Neural progenitor cell (in vitro differentiated cells): Measurements from ENCODE around the gene METTL8. TPM values are rescaled to one million over a fixed set of nuclear protein-coding genes. Genes with fewer than 3 reads are reported as not detected.

Experiments used
- DNase-seq: peaks from one replicate; pipeline ENCODE4 v3.0.0-alpha.2; 2016; ENCODE audit warnings: low spot score
- H2AFZ ChIP-seq: fragments of 200-600 bp; sonication (generic); replicated peaks from 2 replicates; pipeline ENCODE4 v1.6.1; 2016; ENCODE audit warnings: antibody characterized with exemption
- H3F3A ChIP-seq: fragments of 200-600 bp; sonication (generic); 2 replicates; pipeline ENCODE4 v1.6.1; 2016; ENCODE audit warnings: antibody characterized with exemption, low read depth
- H3K27ac ChIP-seq: fragments of 200-600 bp; sonication (generic); 2 replicates; pipeline ENCODE4 v1.5.1; 2016; ENCODE audit warnings: mild to moderate bottlenecking
- H3K27me3 ChIP-seq: fragments of 200-600 bp; sonication (generic); 2 replicates; pipeline ENCODE4 v1.6.1; 2016; ENCODE audit warnings: mild to moderate bottlenecking, moderate library complexity
- H3K36me3 ChIP-seq: fragments of 200-600 bp; sonication (generic); 2 replicates; pipeline ENCODE4 v1.5.1; 2016
- H3K4me1 ChIP-seq: fragments of 200-600 bp; sonication (generic); 2 replicates; pipeline ENCODE4 v1.6.1; 2016; ENCODE audit warnings: mixed run types
- H3K4me2 ChIP-seq: fragments of 200-600 bp; sonication (generic); 2 replicates; pipeline ENCODE4 v1.6.1; 2016
- H3K4me3 ChIP-seq: fragments of 200-600 bp; sonication (generic); 2 replicates; pipeline ENCODE4 v1.5.1; 2016
- H3K79me2 ChIP-seq: fragments of 200-600 bp; sonication (generic); 2 replicates; pipeline ENCODE4 v1.6.1; 2016; ENCODE audit warnings: low read depth
- H3K9ac ChIP-seq: fragments of 200-600 bp; sonication (generic); 2 replicates; pipeline ENCODE4 v1.6.1; 2016
- H3K9me3 ChIP-seq: fragments of 200-600 bp; sonication (generic); 2 replicates; pipeline ENCODE4 v1.5.1; 2016; ENCODE audit warnings: low read depth
- H4K20me1 ChIP-seq: fragments of 200-600 bp; sonication (generic); 2 replicates; pipeline ENCODE4 v1.6.1; 2016; ENCODE audit warnings: low read depth
- H3K27ac Mint-ChIP-seq: 3 replicates; pipeline ENCODE4 v1.8.0; 2021; ENCODE audit warnings: mixed read lengths
- H3K27me3 Mint-ChIP-seq: 2 replicates; pipeline ENCODE4 v1.8.0; 2022; ENCODE audit warnings: low read depth, mild to moderate bottlenecking, inconsistent platforms, moderate library complexity, mixed read lengths; ENCODE audit not compliant: insufficient read depth
- H3K36me3 Mint-ChIP-seq: 3 replicates; pipeline ENCODE4 v1.8.0; 2021; ENCODE audit warnings: mixed read lengths
- H3K4me1 Mint-ChIP-seq: 3 replicates; pipeline ENCODE4 v1.8.0; 2021; ENCODE audit warnings: mixed read lengths
- H3K4me3 Mint-ChIP-seq: 3 replicates; pipeline ENCODE4 v1.8.0; 2021; ENCODE audit warnings: mild to moderate bottlenecking, moderate library complexity, mixed read lengths
- H3K9me3 Mint-ChIP-seq: 3 replicates; pipeline ENCODE4 v1.8.0; 2020; ENCODE audit warnings: mixed read lengths
- CTCF ChIP-seq: fragments of 200-600 bp; sonication (generic); IDR thresholded peaks from 2 replicates; pipeline ENCODE4 v1.5.1; 2017; ENCODE audit warnings: antibody characterized with exemption, mild to moderate bottlenecking
- EZH2 ChIP-seq: fragments of 200-600 bp; sonication (generic); IDR thresholded peaks from 2 replicates; pipeline ENCODE4 v1.6.1; 2017; ENCODE audit warnings: antibody characterized with exemption, mild to moderate bottlenecking, moderate library complexity
- EZH2phosphoT487 ChIP-seq: fragments of 200-600 bp; sonication (generic); IDR thresholded peaks from 2 replicates; pipeline ENCODE4 v1.6.1; 2017; ENCODE audit warnings: antibody characterized with exemption
- total RNA-seq: library from RNA; depleted of rRNA; stranded (reverse); fragments of >200 nt; gene quantifications from 2 replicates; pipeline ENCODE4 v1.2.3, GENCODE V29; 2015; ENCODE audit warnings: low replicate concordance

METTL8 gene
- total RNA-seq: 25.3 and 29.2 TPM in 2 replicates

- H3K36me3 Mint-ChIP-seq: peaks cover 26% of the 10 kb centered on the region
- H3K4me1 ChIP-seq: peaks cover 29% of the 10 kb centered on the region
- peak within 1 kb of the TSS; percentile 81 for H3K4me2 ChIP-seq
- peak within 1 kb of the TSS; percentile 68 for H3K4me3 ChIP-seq
- no peaks in the 10 kb centered on the region for H4K20me1 ChIP-seq
- peak within 1 kb of the TSS; percentile 93 for H3K4me3 Mint-ChIP-seq
- no peaks in the 10 kb centered on the region for H3K9me3 ChIP-seq
- H3F3A ChIP-seq: peaks cover 24% of the 10 kb centered on the region
- H3K27me3 ChIP-seq: no peaks in the 10 kb centered on the region
- peaks cover 87% of the 10 kb centered on the region for H3K79me2 ChIP-seq
- peak within 1 kb of the TSS; percentile 52 for H3K27ac Mint-ChIP-seq
- H2AFZ ChIP-seq: peak within 1 kb of the TSS; percentile 83
- DNase-seq: no peak
- H3K9ac ChIP-seq: peak within 1 kb of the TSS; percentile 45
- H3K9me3 Mint-ChIP-seq: no peaks in the 10 kb centered on the region
- peak within 1 kb of the TSS; percentile 89 for H3K27ac ChIP-seq
- TF ChIP-seq EZH2phosphoT487 (no peak), CTCF (peak; percentile 62)
- peaks cover 19% of the 10 kb centered on the region for H3K36me3 ChIP-seq
- H3K27me3 Mint-ChIP-seq: no peaks in the 10 kb centered on the region
- H3K4me1 Mint-ChIP-seq: peaks cover 23% of the 10 kb centered on the region
Observed at GRCh38 chr2:171433763-171434012, at the start of gene METTL8. Gene METTL8 (minus strand): TSS chr2:171433990. CDS start chr2:171392185, 41,805 bp downstream.

GRCh38 chr2:171482877-171483276, 49.1 kb upstream of the METTL8 start:
- Mint-ChIP-seq H3K4me1 (no peaks in the 10 kb centered on the region), H3K36me3 (peaks cover 6% of the 10 kb centered on the region), H3K4me3 (no peak overlapping the region), H3K9me3 (no peaks in the 10 kb centered on the region), H3K27ac (no peak overlapping the region), H3K27me3 (no peaks in the 10 kb centered on the region)
- Histone ChIP-seq H2AFZ (no peak overlapping the region), H3K4me3 (no peak overlapping the region), H3K9ac (no peak overlapping the region), H4K20me1 (no peaks in the 10 kb centered on the region), H3K4me1 (peaks cover 21% of the 10 kb centered on the region), H3K79me2 (no peaks in the 10 kb centered on the region), H3K27me3 (no peaks in the 10 kb centered on the region), H3K9me3 (no peaks in the 10 kb centered on the region), H3F3A (peaks cover 9% of the 10 kb centered on the region), H3K36me3 (no peaks in the 10 kb centered on the region), H3K4me2 (peak overlapping the region; percentile 21), H3K27ac (peak overlapping the region; percentile 54)
- no peak for TF ChIP-seq EZH2
- TF ChIP-seq CTCF: no peak
- no peak for TF ChIP-seq EZH2phosphoT487
- DNase-seq: peak; percentile 34

- Mint-ChIP-seq H3K36me3 (peaks cover 6% of the 10 kb centered on the region), H3K27me3 (no peaks in the 10 kb centered on the region), H3K27ac (no peak overlapping the region), H3K9me3 (no peaks in the 10 kb centered on the region), H3K4me3 (no peak overlapping the region), H3K4me1 (no peaks in the 10 kb centered on the region)
- DNase-seq: no peak
- peaks cover 9% of the 10 kb centered on the region for H3F3A ChIP-seq
- no peak overlapping the region for H3K4me3 ChIP-seq
- no peaks in the 10 kb centered on the region for H3K27me3 ChIP-seq
- peaks cover 21% of the 10 kb centered on the region for H3K4me1 ChIP-seq
- H3K79me2 ChIP-seq: no peaks in the 10 kb centered on the region
- no peak for TF ChIP-seq CTCF
- H3K36me3 ChIP-seq: no peaks in the 10 kb centered on the region
- H3K9me3 ChIP-seq: no peaks in the 10 kb centered on the region
- no peaks in the 10 kb centered on the region for H4K20me1 ChIP-seq
- H2AFZ ChIP-seq: no peak overlapping the region
- no peak overlapping the region for H3K9ac ChIP-seq
- H3K4me2 ChIP-seq: peak overlapping the region; percentile 21
- peak overlapping the region; percentile 54 for H3K27ac ChIP-seq
Observed at GRCh38 chr2:171482308-171482707, 48.5 kb upstream of the METTL8 start.

- H3K9ac ChIP-seq: no peak overlapping the region
- H3K9me3 Mint-ChIP-seq: no peaks in the 10 kb centered on the region
- no peaks in the 10 kb centered on the region for H3K4me1 Mint-ChIP-seq
- peaks cover 9% of the 10 kb centered on the region for H3F3A ChIP-seq
- no peak overlapping the region for H2AFZ ChIP-seq
- H3K27me3 Mint-ChIP-seq: no peaks in the 10 kb centered on the region
- no peak overlapping the region for H3K27ac ChIP-seq
- peaks cover 6% of the 10 kb centered on the region for H3K36me3 Mint-ChIP-seq
- TF ChIP-seq EZH2phosphoT487: no peak
- no peak for TF ChIP-seq EZH2
- no peak for TF ChIP-seq CTCF
- H3K79me2 ChIP-seq: no peaks in the 10 kb centered on the region
- no peaks in the 10 kb centered on the region for H3K27me3 ChIP-seq
- no peaks in the 10 kb centered on the region for H4K20me1 ChIP-seq
- H3K4me3 ChIP-seq: no peak overlapping the region
- H3K36me3 ChIP-seq: no peaks in the 10 kb centered on the region
- H3K27ac Mint-ChIP-seq: no peak overlapping the region
- no peak overlapping the region for H3K4me2 ChIP-seq
- H3K4me1 ChIP-seq: peaks cover 20% of the 10 kb centered on the region
- no peaks in the 10 kb centered on the region for H3K9me3 ChIP-seq
- no peak overlapping the region for H3K4me3 Mint-ChIP-seq
- no peak for DNase-seq
Observed at GRCh38 chr2:171480908-171481307, 47.1 kb upstream of the METTL8 start.
